Measurements from ENCODE around the gene MRM1.

GRCh38 chr17:36600936-36601302 lies 464 bp upstream of the MRM1 start:
- no peak for TF ChIP-seq GATA3 (IDR thresholded peaks at IDR 0.05; ENCODE audit: low read depth, low read length)
- no peak for TF ChIP-seq GATA2 (IDR thresholded peaks at IDR 0.05; ENCODE audit: low read depth, low read length)

Measured in SH-SY5Y (cell line).